Measurements from ENCODE around the gene TPK1.
"Not testable (repeated sequence)": the region's sequence is repeated elsewhere in the genome, so short reads cannot be mapped to it uniquely, and the experiment has no call there.

Gene TPK1

DNA sequence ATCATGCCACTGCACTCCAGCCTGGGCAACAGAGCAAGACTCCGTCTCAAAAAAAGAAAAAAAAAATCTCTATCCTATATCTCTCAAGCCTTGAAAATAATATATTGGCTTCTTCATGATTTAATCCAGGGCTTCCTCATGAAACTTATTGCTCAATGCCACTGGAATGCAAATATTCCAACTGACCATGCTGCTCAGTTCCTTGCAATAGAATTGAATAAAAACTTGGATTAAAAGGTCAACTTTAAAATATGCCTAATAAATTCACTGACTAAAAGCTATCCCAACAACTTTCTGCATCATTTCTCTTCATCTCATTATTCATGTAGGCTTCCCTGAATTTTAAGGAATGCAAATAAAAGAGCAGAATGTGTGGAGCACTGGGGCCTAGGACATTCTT, 390.3 kb downstream of the TPK1 start:
- peak; percentile 8 for DNase-seq (ENCODE audit: low read depth)
- no peak overlapping the region for H3K4me3 ChIP-seq (replicated peaks; ENCODE audit: low read depth, low read length)
- no peak for TF ChIP-seq CTCF (IDR thresholded peaks at IDR 0.05; ENCODE audit: low read length, missing control alignments)

- DNase-seq (ENCODE audit: low read depth) = no peak
- TF ChIP-seq CTCF (IDR thresholded peaks at IDR 0.05; ENCODE audit: low read length, missing control alignments) = no peak
- H3K4me3 ChIP-seq (replicated peaks; ENCODE audit: low read depth, low read length) = no peak overlapping the region
Observed at GRCh38 chr7:144439717-144440205, 396.1 kb downstream of the TPK1 start.

- no peak for TF ChIP-seq CTCF (IDR thresholded peaks at IDR 0.05; ENCODE audit: low read length, missing control alignments)
- DNase-seq (ENCODE audit: low read depth) = no peak
- no peak overlapping the region for H3K4me3 ChIP-seq (replicated peaks; ENCODE audit: low read depth, low read length)
Observed at GRCh38 chr7:144438759-144439158, 397.1 kb downstream of the TPK1 start.

DNA sequence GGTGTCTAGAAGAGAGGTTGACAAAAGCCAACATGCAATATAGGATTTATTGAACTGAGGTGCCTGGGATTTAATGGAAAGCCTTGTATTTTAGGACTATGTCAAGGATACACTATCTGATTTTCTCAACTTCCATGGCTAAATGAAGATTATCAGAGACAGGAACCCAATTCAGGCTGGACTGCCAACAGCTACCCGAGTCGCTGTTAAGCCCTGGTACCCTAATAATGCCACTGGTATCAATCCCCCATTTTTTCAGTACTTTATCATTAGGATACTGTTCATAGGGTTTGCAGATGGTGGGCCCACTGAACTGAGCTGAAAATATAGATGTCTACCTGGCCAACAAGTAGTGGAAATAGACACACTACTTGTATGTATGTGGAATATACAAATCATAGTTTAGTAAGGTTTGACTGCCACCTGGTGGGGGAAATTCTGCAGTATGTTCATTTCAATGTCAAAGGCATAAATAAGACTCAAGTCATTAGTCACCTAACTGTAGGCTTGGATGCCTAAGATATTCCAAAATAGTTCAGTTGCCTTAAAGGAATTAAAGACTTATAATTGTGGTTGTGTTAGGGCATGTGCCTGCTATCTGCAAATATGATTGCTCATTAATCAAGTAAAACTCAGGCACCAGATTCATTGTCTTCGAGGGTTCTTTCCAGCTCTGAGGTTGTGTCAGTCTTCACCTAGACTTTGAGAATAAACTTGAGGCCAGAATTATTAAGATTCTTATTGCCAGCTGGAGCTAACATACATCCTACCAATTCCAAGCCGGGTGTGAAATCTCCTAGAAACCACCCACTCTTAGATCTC, 398.3 kb downstream of the TPK1 start:
- peak; percentile 68 for TF ChIP-seq CTCF (IDR thresholded peaks at IDR 0.05; ENCODE audit: low read length, missing control alignments)
- H3K4me3 ChIP-seq (replicated peaks; ENCODE audit: low read depth, low read length) = no peak overlapping the region
- DNase-seq (ENCODE audit: low read depth) = peak; percentile 88

DNA sequence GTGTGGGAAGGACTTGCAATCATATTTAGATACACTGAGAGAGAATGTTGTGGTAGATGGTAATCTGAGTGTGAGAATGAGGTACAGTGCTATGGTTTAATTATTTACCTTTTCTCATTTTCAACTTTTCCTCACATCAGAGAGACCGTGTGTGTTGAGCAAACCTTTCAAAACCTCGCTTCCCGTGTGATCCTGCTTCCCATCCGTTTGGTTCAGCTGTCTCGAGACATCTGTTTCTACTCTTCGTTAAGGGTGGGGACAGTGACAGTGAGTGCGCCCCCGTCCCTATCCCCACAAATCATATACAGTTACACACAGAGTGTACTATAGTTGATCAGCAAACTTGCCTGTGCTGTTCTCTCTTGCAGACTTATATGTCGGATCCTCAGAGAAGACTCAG, 399.4 kb downstream of the TPK1 start:
- TF ChIP-seq CTCF (IDR thresholded peaks at IDR 0.05; ENCODE audit: low read length, missing control alignments) = no peak
- no peak overlapping the region for H3K4me3 ChIP-seq (replicated peaks; ENCODE audit: low read depth, low read length)
- DNase-seq (ENCODE audit: low read depth) = no peak

- H3K4me3 ChIP-seq (replicated peaks; ENCODE audit: low read depth, low read length) = no peak overlapping the region
- TF ChIP-seq CTCF (IDR thresholded peaks at IDR 0.05; ENCODE audit: low read length, missing control alignments) = no peak
- DNase-seq (ENCODE audit: low read depth) = no peak
Observed at GRCh38 chr7:144428431-144428830, 407.4 kb downstream of the TPK1 start.

- DNase-seq (ENCODE audit: low read depth); H3K4me3 ChIP-seq (replicated peaks; ENCODE audit: low read depth, low read length): not testable (repeated sequence)
Observed at GRCh38 chr7:144427539-144427938, 408.3 kb downstream of the TPK1 start.

- H3K4me3 ChIP-seq (replicated peaks; ENCODE audit: low read depth, low read length); DNase-seq (ENCODE audit: low read depth): not testable (repeated sequence)
Observed at GRCh38 chr7:144418931-144419330, 416.9 kb downstream of the TPK1 start.
